T-cell (primary cell): Measurements from ENCODE around the gene CADM2. TPM values are rescaled to one million over a fixed set of nuclear protein-coding genes. Genes with fewer than 3 reads are reported as not detected.

ENCODE experiments used
- ATAC-seq, 4 experiments: fragments of 200-7000 bp in 3 of 4; fragments of 150-1000 bp in 1 of 4; cut with Tn5 transposase; replicated peaks in 1 of 4; 1 replicate in 3 of 4; 2 replicates in 1 of 4; pipeline ENCODE4 v1.10.0; 2021; ENCODE audit warnings: moderate library complexity in 3 of 4, mild to moderate bottlenecking in 2 of 4, moderate number of reproducible peaks in 1 of 4
- CTCF ChIA-PET, 2 donors: fragments of 300-600 bp; sonication (Branson Sonifier 250); formaldehyde crosslinking; loops; one replicate each; lab custom pipeline; 2022; ENCODE audit warnings: antibody characterized with exemption in 2 of 2; lab: Charles Lee
- POLR2A ChIA-PET, 2 donors: fragments of 300-600 bp; sonication (Branson Sonifier 250); formaldehyde crosslinking; loops; one replicate each; lab custom pipeline; 2022; ENCODE audit warnings: antibody characterized with exemption in 2 of 2; lab: Charles Lee
- DNase-seq, 35 experiments: peaks; one replicate each; pipeline versions ENCODE4 v3.0.0 to v3.0.0-alpha.2; 2013 to 2023
- H3K27ac ChIP-seq: one replicate; pipeline ENCODE4 v1.5.1; 2013; ENCODE audit warnings: low read length
- H3K27me3 ChIP-seq, 2 experiments: replicated peaks in 1 of 2; 1 replicate in 1 of 2; 2 replicates in 1 of 2; pipeline versions ENCODE4 v1.6.1 to v1.7.0; 2013; ENCODE audit warnings: low read length in 1 of 2, mixed read lengths in 1 of 2; ENCODE audit not compliant: control insufficient read depth in 2 of 2, insufficient read depth in 2 of 2; ENCODE audit errors: extremely low read depth in 1 of 2
- H3K36me3 ChIP-seq, 2 donors: 1 replicate in 1 of 2; 2 replicates in 1 of 2; pipeline versions ENCODE4 v1.6.1 to v1.7.0; 2013; ENCODE audit warnings: low read length in 1 of 2; ENCODE audit not compliant: control insufficient read depth in 2 of 2, insufficient read depth in 1 of 2; ENCODE audit errors: extremely low read depth in 1 of 2
- H3K4me1 ChIP-seq, 2 experiments: 1 replicate in 1 of 2; 2 replicates in 1 of 2; pipeline versions ENCODE4 v1.6.1 to v1.7.0; 2013; ENCODE audit warnings: low read length in 2 of 2, mixed read lengths in 1 of 2; ENCODE audit not compliant: insufficient read depth in 2 of 2, control insufficient read depth in 1 of 2; ENCODE audit errors: extremely low read depth in 1 of 2
- H3K4me3 ChIP-seq, 2 donors: 1 replicate in 1 of 2; 2 replicates in 1 of 2; pipeline versions ENCODE4 v1.5.1 to v1.7.0; 2013; ENCODE audit warnings: mild to moderate bottlenecking in 2 of 2, low read length in 1 of 2, moderate library complexity in 1 of 2; ENCODE audit not compliant: control insufficient read depth in 1 of 2; ENCODE audit errors: extremely low read depth in 1 of 2
- H3K9me3 ChIP-seq: 2 replicates; pipeline ENCODE4 v1.7.0; 2013
- H3K27ac Mint-ChIP-seq, 2 donors: one replicate each; pipeline ENCODE4 v1.8.0; 2020 to 2021; ENCODE audit warnings: mild to moderate bottlenecking in 2 of 2, mixed read lengths in 2 of 2
- H3K27me3 Mint-ChIP-seq, 2 donors: one replicate each; pipeline ENCODE4 v1.8.0; 2021 to 2022; ENCODE audit warnings: mixed read lengths in 2 of 2
- H3K36me3 Mint-ChIP-seq: one replicate; pipeline ENCODE4 v1.8.0; 2021; ENCODE audit warnings: mixed read lengths
- H3K4me1 Mint-ChIP-seq, 3 donors: one replicate each; pipeline ENCODE4 v1.8.0; 2020 to 2022; ENCODE audit warnings: mixed read lengths in 3 of 3, mild to moderate bottlenecking in 1 of 3
- H3K4me3 Mint-ChIP-seq, 3 donors: one replicate each; pipeline ENCODE4 v1.8.0; 2020 to 2022; ENCODE audit warnings: mild to moderate bottlenecking in 3 of 3, mixed read lengths in 3 of 3, moderate library complexity in 3 of 3
- H3K9me3 Mint-ChIP-seq, 3 donors: one replicate each; pipeline ENCODE4 v1.8.0; 2020 to 2022; ENCODE audit warnings: mixed read lengths in 3 of 3
- WGBS: methylation state at CpG from one replicate; pipeline ENCODE4 v1.1.5; 2013; ENCODE audit warnings: missing lambda C conversion rate; ENCODE audit not compliant: insufficient coverage; 5-methylcytosine and 5-hydroxymethylcytosine counted together
- total RNA-seq, 35 experiments: library from RNA in 6 of 35; stranded (reverse) in 6 of 35; fragments of 120-200 nt in 1 of 35; gene quantifications; one replicate each; pipeline versions ENCODE4 v1.2.1 to v1.2.4 and lab custom pipeline; 2013 to 2026

CADM2 gene
- total RNA-seq, 5 donors from 2014 or later (not counting 1 experiment from before 2014, with no cell fraction given) = 0.23 to 0.25 TPM; not detected in 3

GRCh38 chr3:85171976-85172375 is 213.2 kb downstream of the CADM2 start:
- ChIA-PET CTCF (no interaction called here), POLR2A (no interaction called here)
- ATAC-seq (no peak), DNase-seq (no peak)
- H3K27ac ChIP-seq = no peak overlapping the region
- no peaks in the 10 kb centered on the region for H3K27me3 ChIP-seq
- Mint-ChIP-seq H3K4me1 (no peaks in the 10 kb centered on the region), H3K27ac (no peak overlapping the region), H3K9me3 (peaks cover 0 to 8% (median 4%) of the 10 kb centered on the region in 3 donors), H3K27me3 (no peaks in the 10 kb centered on the region), H3K4me3 (no peak overlapping the region), H3K36me3 (no peaks in the 10 kb centered on the region)
- no peak overlapping the region for H3K4me3 ChIP-seq
- H3K9me3 ChIP-seq = no peaks in the 10 kb centered on the region
- WGBS = no CpG with 5 or more reads among the region's 1 CpG
- no peaks in the 10 kb centered on the region for H3K4me1 ChIP-seq
- H3K36me3 ChIP-seq = no peaks in the 10 kb centered on the region

DNA sequence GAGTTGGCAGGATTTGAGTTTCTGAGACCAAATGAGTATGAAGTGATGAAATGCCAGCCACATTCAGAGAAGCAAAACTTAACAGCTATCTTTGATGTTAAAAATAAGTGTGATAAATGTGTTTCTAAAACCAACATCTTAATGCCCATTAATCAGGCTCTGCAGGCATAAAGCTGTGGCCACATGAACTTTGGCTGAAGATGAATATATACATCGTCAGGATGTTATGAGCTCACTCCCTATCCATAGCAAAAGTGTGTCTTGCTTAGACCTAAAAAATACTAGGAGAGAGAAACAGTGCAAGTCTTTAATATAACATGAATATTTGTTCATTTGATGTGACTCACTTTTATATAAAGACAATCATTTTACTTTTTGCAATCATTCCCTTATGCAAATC is 218.0 kb downstream of the CADM2 start:
- no peak overlapping the region for H3K4me3 Mint-ChIP-seq
- no peak overlapping the region for H3K4me3 ChIP-seq
- ChIA-PET CTCF (no interaction called here), POLR2A (interaction anchor here in 1 of 2 donors (0.5 kb wide), 1 partner anchor 22 kb away, joined by 3 read pairs; no protein-coding TSS in a partner anchor)
- no peaks in the 10 kb centered on the region for H3K27me3 Mint-ChIP-seq
- DNase-seq (no peak), ATAC-seq (no peak)
- peaks cover 3 to 8% (median 4%) of the 10 kb centered on the region in 3 donors for H3K9me3 Mint-ChIP-seq
- no CpG with 5 or more reads among the region's 1 CpG for WGBS
- no peaks in the 10 kb centered on the region for H3K9me3 ChIP-seq
- H3K27ac Mint-ChIP-seq = no peak overlapping the region
- no peaks in the 10 kb centered on the region for H3K27me3 ChIP-seq
- H3K36me3 ChIP-seq = no peaks in the 10 kb centered on the region
- H3K4me1 ChIP-seq = no peaks in the 10 kb centered on the region
- no peak overlapping the region for H3K27ac ChIP-seq
- H3K4me1 Mint-ChIP-seq = no peaks in the 10 kb centered on the region
- H3K36me3 Mint-ChIP-seq = no peaks in the 10 kb centered on the region

- Histone ChIP-seq H3K27me3 (no peaks in the 10 kb centered on the region), H3K4me3 (no peak overlapping the region), H3K9me3 (no peaks in the 10 kb centered on the region), H3K36me3 (no peaks in the 10 kb centered on the region), H3K27ac (no peak overlapping the region), H3K4me1 (no peaks in the 10 kb centered on the region)
- Mint-ChIP-seq H3K36me3 (no peaks in the 10 kb centered on the region), H3K27ac (no peak overlapping the region), H3K4me1 (no peaks in the 10 kb centered on the region), H3K4me3 (no peak overlapping the region), H3K9me3 (peaks cover 3 to 15% (median 12%) of the 10 kb centered on the region in 3 donors), H3K27me3 (no peaks in the 10 kb centered on the region)
- POLR2A ChIA-PET = no interaction called here
- ATAC-seq (no peak), DNase-seq (no peak)
- WGBS = no CpG with 5 or more reads among the region's 3 CpGs
- CTCF ChIA-PET = no interaction called here
Observed at GRCh38 chr3:85182975-85183752, 224.4 kb downstream of the CADM2 start.

- no peak for ATAC-seq
- CTCF ChIA-PET = no interaction called here
Observed at GRCh38 chr3:85185495-85185894, 226.7 kb downstream of the CADM2 start.

GRCh38 chr3:85189731-85190130 is 230.9 kb downstream of the CADM2 start:
- no peaks in the 10 kb centered on the region for H3K9me3 ChIP-seq
- Mint-ChIP-seq H3K4me1 (no peaks in the 10 kb centered on the region), H3K27ac (no peak overlapping the region), H3K9me3 (peaks cover 10 to 15% (median 13%) of the 10 kb centered on the region in 3 donors), H3K4me3 (no peak overlapping the region), H3K27me3 (no peaks in the 10 kb centered on the region), H3K36me3 (no peaks in the 10 kb centered on the region)
- CTCF ChIA-PET = no interaction called here
- no peaks in the 10 kb centered on the region for H3K27me3 ChIP-seq
- ATAC-seq = no peak
- POLR2A ChIA-PET = no interaction called here
- H3K4me3 ChIP-seq = no peak overlapping the region
- H3K36me3 ChIP-seq = no peaks in the 10 kb centered on the region
- no CpG with 5 or more reads among the region's 3 CpGs for WGBS
- H3K27ac ChIP-seq = no peak overlapping the region
- no peak for DNase-seq
- H3K4me1 ChIP-seq = no peaks in the 10 kb centered on the region

More at GRCh38 chr3:85185495-85185894, 226.7 kb downstream of the CADM2 start:
- H3K27me3 ChIP-seq = no peaks in the 10 kb centered on the region
- H3K4me3 ChIP-seq = no peak overlapping the region
- Mint-ChIP-seq H3K9me3 (peaks cover 3 to 19% (median 12%) of the 10 kb centered on the region in 3 donors), H3K4me3 (no peak overlapping the region), H3K27ac (no peak overlapping the region), H3K36me3 (no peaks in the 10 kb centered on the region), H3K27me3 (no peaks in the 10 kb centered on the region), H3K4me1 (no peaks in the 10 kb centered on the region)
- POLR2A ChIA-PET = interaction anchor here in 1 of 2 donors (0.7 kb wide), 1 partner anchor 552 kb away, joined by 3 read pairs; no protein-coding TSS in a partner anchor
- H3K36me3 ChIP-seq = no peaks in the 10 kb centered on the region
- no CpG with 5 or more reads among the region's 1 CpG for WGBS
- no peak overlapping the region for H3K27ac ChIP-seq
- no peak for DNase-seq
- H3K4me1 ChIP-seq = no peaks in the 10 kb centered on the region
- H3K9me3 ChIP-seq = no peaks in the 10 kb centered on the region

DNA sequence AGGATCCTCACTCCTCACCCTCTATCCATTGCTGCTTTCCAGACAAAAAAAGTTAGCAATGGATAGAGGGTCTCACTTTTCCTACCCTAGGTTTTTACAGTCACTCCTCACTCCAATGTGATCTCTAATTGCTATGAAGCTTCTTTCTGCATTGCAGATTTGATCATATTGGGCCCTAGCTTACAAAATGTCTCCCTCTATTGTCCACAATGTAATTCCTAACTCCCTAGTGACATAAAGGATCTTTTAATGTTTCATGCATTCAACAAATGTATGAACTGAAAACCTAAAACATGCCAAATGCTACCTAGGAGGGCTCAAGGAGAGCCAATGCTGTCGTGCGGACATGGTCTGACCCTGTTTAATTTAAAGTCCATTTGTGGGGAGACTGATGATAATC is 234.8 kb downstream of the CADM2 start:
- H3K36me3 ChIP-seq = no peaks in the 10 kb centered on the region
- no peak overlapping the region for H3K27ac Mint-ChIP-seq
- ChIA-PET CTCF (no interaction called here), POLR2A (no interaction called here)
- H3K36me3 Mint-ChIP-seq = no peaks in the 10 kb centered on the region
- H3K27ac ChIP-seq = no peak overlapping the region
- H3K4me1 ChIP-seq = no peaks in the 10 kb centered on the region
- H3K4me3 Mint-ChIP-seq = no peak overlapping the region
- H3K27me3 Mint-ChIP-seq = no peaks in the 10 kb centered on the region
- no peaks in the 10 kb centered on the region for H3K27me3 ChIP-seq
- ATAC-seq = no peak
- no peak for DNase-seq
- no peaks in the 10 kb centered on the region for H3K4me1 Mint-ChIP-seq
- no peaks in the 10 kb centered on the region for H3K9me3 ChIP-seq
- WGBS = no CpG with 5 or more reads among the region's 2 CpGs
- no peak overlapping the region for H3K4me3 ChIP-seq
- H3K9me3 Mint-ChIP-seq = peaks cover 8 to 15% (median 10%) of the 10 kb centered on the region in 3 donors
